Stimulated activated CD4-positive, alpha-beta T cell treated with anti-CD3 and anti-CD28 coated beads, Interleukin-4, amount 100 ng/mL, for 24 hours (primary cell): ENCODE results near the gene TMEM184A.

Experiments used
- DNase-seq: peaks from one replicate; pipeline ENCODE4 v3.0.0-alpha.2; 2020

Gene TMEM184A

GRCh38 chr7:1498370-1499305, 57.4 kb downstream of the TMEM184A start:
- DNase-seq: no peak

- no peak for DNase-seq
Observed at GRCh38 chr7:1497293-1497927, 58.6 kb downstream of the TMEM184A start.

GRCh38 chr7:1496531-1497292, 59.3 kb downstream of the TMEM184A start:
- DNase-seq: no peak

GRCh38 chr7:1495564-1496242, 60.3 kb downstream of the TMEM184A start:
- DNase-seq: no peak

- no peak for DNase-seq
Observed at GRCh38 chr7:1494866-1495563, 61.0 kb downstream of the TMEM184A start.

- DNase-seq: no peak
Observed at GRCh38 chr7:1494447-1494846, 61.6 kb downstream of the TMEM184A start.

GRCh38 chr7:1493571-1493970, 62.4 kb downstream of the TMEM184A start:
- no peak for DNase-seq

- DNase-seq: no peak
Observed at GRCh38 chr7:1493129-1493528, 62.9 kb downstream of the TMEM184A start.

GRCh38 chr7:1492640-1493039, 63.4 kb downstream of the TMEM184A start:
- no peak for DNase-seq
